DOHH2 (cell line): ENCODE results near the gene SLC35A3.
"Not testable (repeated sequence)": the region's sequence is repeated elsewhere in the genome, so short reads cannot be mapped to it uniquely, and the experiment has no call there.

Experiments used
- H3F3A ChIP-seq: fragments of 200-600 bp; sonication (generic), shearing (Covaris generic); 2 replicates; pipeline ENCODE4 v1.6.0; 2016; ENCODE audit warnings: antibody characterized with exemption, mild to moderate bottlenecking; ENCODE audit not compliant: control insufficient read depth, insufficient read depth
- H3K27ac ChIP-seq: fragments of 200-600 bp; sonication (generic); 2 replicates; pipeline ENCODE4 v1.5.1; 2014; ENCODE audit warnings: low read depth, mild to moderate bottlenecking, low read length, moderate library complexity
- H3K27me3 ChIP-seq: fragments of 200-600 bp; sonication (generic); 2 replicates; pipeline ENCODE4 v1.6.1; 2014; ENCODE audit warnings: mild to moderate bottlenecking, low read length, mixed read lengths; ENCODE audit not compliant: control insufficient read depth
- H3K36me3 ChIP-seq: fragments of 200-600 bp; sonication (generic); 2 replicates; pipeline ENCODE4 v1.6.1; 2014; ENCODE audit warnings: mild to moderate bottlenecking, low read length, moderate library complexity, mixed read lengths; ENCODE audit not compliant: control insufficient read depth
- H3K4me1 ChIP-seq: fragments of 200-600 bp; sonication (generic); 2 replicates; pipeline ENCODE4 v1.6.1; 2014; ENCODE audit warnings: mild to moderate bottlenecking, low read length, mixed read lengths; ENCODE audit not compliant: control insufficient read depth
- H3K4me2 ChIP-seq: fragments of 200-600 bp; sonication (generic); 2 replicates; pipeline ENCODE4 v1.6.0; 2014; ENCODE audit warnings: mild to moderate bottlenecking, low read length, moderate library complexity
- H3K4me3 ChIP-seq: fragments of 200-600 bp; sonication (generic); 2 replicates; pipeline ENCODE4 v1.5.1; 2014; ENCODE audit warnings: mild to moderate bottlenecking, low read length, mixed read lengths
- H3K79me2 ChIP-seq: fragments of 200-600 bp; sonication (generic); 2 replicates; pipeline ENCODE4 v1.6.1; 2014; ENCODE audit warnings: mild to moderate bottlenecking, low read length, mixed read lengths; ENCODE audit not compliant: control insufficient read depth
- H3K9me2 ChIP-seq: fragments of 200-600 bp; sonication (generic); replicated peaks from 2 replicates; pipeline ENCODE4 v1.6.1; 2014; ENCODE audit warnings: mild to moderate bottlenecking, low read length, mixed read lengths; ENCODE audit not compliant: control insufficient read depth
- H3K9me3 ChIP-seq: fragments of 200-600 bp; sonication (generic); 2 replicates; pipeline ENCODE4 v1.6.1; 2014; ENCODE audit warnings: antibody characterized with exemption, low read length, mixed read lengths; ENCODE audit not compliant: control insufficient read depth, insufficient read depth
- H4K20me1 ChIP-seq: fragments of 200-600 bp; sonication (generic); 2 replicates; pipeline ENCODE4 v1.6.0; 2014; ENCODE audit warnings: low read depth, mild to moderate bottlenecking, antibody characterized with exemption, low read length, moderate library complexity; ENCODE audit not compliant: control insufficient read depth, insufficient read depth
- EZH2phosphoT487 ChIP-seq: fragments of 200-600 bp; sonication (generic); IDR thresholded peaks from 2 replicates; pipeline ENCODE4 v1.6.1; 2017; ENCODE audit warnings: borderline replicate concordance, mild to moderate bottlenecking, antibody characterized with exemption, low read length, moderate library complexity, mixed read lengths
- TF ChIP-seq, protein P1 (sequence below): fragments of 200-600 bp; sonication (generic); IDR thresholded peaks from one replicate; pipeline ENCODE4 v1.5.1; 2014; ENCODE audit warnings: antibody characterized with exemption, mild to moderate bottlenecking, low read depth, low read length; ENCODE audit not compliant: poor library complexity, severe bottlenecking

SLC35A3 gene

DNA sequence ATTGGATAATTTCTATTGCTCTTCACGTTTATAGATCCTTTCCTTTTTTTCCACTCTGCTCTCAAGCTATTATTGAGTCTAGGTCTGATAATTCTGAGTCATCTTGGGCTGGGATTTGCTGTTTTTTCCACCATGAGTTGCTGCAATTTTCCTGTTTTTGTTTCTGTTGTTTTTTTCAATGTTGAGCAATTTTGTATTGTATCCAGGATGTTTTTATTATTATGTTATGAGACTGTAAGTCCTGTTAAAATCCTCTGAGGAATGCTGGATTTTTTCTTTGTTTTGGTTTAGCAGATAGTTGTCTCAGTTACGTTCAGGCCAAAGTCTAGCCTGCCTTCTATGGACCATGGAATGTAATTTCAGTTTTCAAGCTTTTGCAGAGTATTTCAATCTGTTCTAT, 13.0 kb upstream of the SLC35A3 start:
- H3K4me2 ChIP-seq = no peak overlapping the region

DNA sequence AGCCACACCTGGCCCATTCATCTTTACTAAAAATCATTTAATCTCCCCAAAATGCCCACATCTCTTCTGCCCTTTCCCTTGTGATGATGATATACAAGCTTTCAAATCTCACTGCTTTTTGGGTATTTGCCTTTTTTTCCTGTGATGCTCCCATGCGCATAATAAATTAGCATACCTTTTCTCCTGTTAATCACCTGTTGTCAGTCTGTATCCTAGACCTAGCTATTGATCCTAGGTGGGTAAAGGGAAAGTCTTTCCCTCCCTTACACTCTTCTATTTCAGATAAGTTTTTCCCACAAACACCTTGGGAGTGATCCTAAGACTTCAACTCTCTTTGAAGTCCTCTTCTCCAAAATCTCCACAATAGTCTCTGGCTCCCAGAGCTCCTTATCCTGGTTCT, 12.0 kb upstream of the SLC35A3 start:
- Histone ChIP-seq H3K9me2 (no peaks in the 10 kb centered on the region), H3K27ac (no peak overlapping the region), H4K20me1 (no peaks in the 10 kb centered on the region), H3K36me3 (no peaks in the 10 kb centered on the region), H3K9me3 (no peaks in the 10 kb centered on the region), H3K4me3 (no peak overlapping the region), H3F3A (no peaks in the 10 kb centered on the region), H3K4me2 (no peak overlapping the region), H3K4me1 (no peaks in the 10 kb centered on the region), H3K27me3 (no peaks in the 10 kb centered on the region), H3K79me2 (no peaks in the 10 kb centered on the region)
- TF ChIP-seq, protein P1, sequence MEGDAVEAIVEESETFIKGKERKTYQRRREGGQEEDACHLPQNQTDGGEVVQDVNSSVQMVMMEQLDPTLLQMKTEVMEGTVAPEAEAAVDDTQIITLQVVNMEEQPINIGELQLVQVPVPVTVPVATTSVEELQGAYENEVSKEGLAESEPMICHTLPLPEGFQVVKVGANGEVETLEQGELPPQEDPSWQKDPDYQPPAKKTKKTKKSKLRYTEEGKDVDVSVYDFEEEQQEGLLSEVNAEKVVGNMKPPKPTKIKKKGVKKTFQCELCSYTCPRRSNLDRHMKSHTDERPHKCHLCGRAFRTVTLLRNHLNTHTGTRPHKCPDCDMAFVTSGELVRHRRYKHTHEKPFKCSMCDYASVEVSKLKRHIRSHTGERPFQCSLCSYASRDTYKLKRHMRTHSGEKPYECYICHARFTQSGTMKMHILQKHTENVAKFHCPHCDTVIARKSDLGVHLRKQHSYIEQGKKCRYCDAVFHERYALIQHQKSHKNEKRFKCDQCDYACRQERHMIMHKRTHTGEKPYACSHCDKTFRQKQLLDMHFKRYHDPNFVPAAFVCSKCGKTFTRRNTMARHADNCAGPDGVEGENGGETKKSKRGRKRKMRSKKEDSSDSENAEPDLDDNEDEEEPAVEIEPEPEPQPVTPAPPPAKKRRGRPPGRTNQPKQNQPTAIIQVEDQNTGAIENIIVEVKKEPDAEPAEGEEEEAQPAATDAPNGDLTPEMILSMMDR = no peak
- no peak for TF ChIP-seq EZH2phosphoT487

More for the DNA sequence above, 13.0 kb upstream of the SLC35A3 start:
- Histone ChIP-seq H3K4me3 (no peak overlapping the region), H3F3A (no peaks in the 10 kb centered on the region), H3K4me1 (no peaks in the 10 kb centered on the region), H3K27me3 (no peaks in the 10 kb centered on the region), H4K20me1 (no peaks in the 10 kb centered on the region), H3K9me3 (no peaks in the 10 kb centered on the region), H3K9me2 (no peaks in the 10 kb centered on the region), H3K27ac (no peak overlapping the region), H3K79me2 (no peaks in the 10 kb centered on the region), H3K36me3 (no peaks in the 10 kb centered on the region)
- TF ChIP-seq, protein P1 = no peak
- TF ChIP-seq EZH2phosphoT487 = no peak

DNA sequence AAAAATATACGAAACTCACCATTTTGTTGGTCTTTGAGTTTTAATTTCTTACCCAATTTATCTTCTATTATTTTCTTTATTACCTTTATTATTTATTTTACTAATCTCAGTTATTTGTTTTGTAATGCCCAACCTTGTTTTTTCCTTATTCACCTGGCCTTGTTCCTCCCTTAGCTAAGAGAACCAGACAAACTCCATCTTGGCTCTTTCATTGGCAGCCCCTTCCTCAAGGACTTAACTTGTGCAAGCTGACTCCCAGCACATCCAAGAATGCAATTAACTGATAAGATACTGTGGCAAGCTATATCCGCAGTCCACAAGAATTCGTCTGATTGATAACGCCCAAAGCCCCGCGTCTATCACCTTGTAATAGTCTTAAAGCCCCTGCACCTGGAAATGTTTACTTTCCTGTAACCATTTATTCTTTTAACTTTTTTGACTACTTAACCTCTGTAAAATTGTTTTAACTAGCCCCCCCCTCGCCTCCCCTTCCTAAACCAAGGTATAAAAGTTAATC, 10.5 kb upstream of the SLC35A3 start:
- H3F3A ChIP-seq, H3K9me3 ChIP-seq, H3K27ac ChIP-seq, H3K36me3 ChIP-seq, H3K27me3 ChIP-seq, H3K4me3 ChIP-seq, H4K20me1 ChIP-seq, H3K9me2 ChIP-seq, H3K79me2 ChIP-seq, H3K4me2 ChIP-seq, H3K4me1 ChIP-seq: not testable (repeated sequence)

DNA sequence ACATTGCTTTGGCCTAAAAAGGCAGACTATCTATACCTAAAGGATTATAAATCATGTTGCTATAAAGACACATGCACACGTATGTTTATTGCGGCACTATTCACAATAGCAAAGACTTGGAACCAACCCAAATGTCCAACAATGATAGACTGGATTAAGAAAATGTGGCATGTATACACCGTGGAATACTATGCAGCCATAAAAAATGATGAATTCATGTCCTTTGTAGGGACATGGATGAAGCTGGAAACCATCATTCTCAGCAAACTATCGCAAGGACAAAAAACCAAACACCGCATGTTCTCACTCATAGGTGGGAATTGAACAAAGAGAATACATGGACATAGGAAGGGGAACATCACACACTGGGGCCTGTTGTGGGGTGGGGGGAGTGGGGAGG, 9.5 kb upstream of the SLC35A3 start:
- not testable (repeated sequence) for H3K36me3 ChIP-seq, H3K4me2 ChIP-seq, H3K79me2 ChIP-seq, H3F3A ChIP-seq, H3K27ac ChIP-seq, H3K27me3 ChIP-seq, H3K9me2 ChIP-seq, H4K20me1 ChIP-seq, H3K4me1 ChIP-seq, H3K9me3 ChIP-seq, H3K4me3 ChIP-seq
